ENCODE data around the gene ZNF764. TPM values are rescaled to one million over a fixed set of nuclear protein-coding genes. Genes with fewer than 3 reads are reported as not detected.
A peak's percentile ranks its signal among the peaks of the same experiment; 100 is the strongest.
"Not testable (repeated sequence)": the region's sequence is repeated elsewhere in the genome, so short reads cannot be mapped to it uniquely, and the experiment has no call there.

ZNF764 gene
- total and polyA plus RNA-seq, 2 experiments from 2014 or later: 5.6 to 12.9 TPM

DNA sequence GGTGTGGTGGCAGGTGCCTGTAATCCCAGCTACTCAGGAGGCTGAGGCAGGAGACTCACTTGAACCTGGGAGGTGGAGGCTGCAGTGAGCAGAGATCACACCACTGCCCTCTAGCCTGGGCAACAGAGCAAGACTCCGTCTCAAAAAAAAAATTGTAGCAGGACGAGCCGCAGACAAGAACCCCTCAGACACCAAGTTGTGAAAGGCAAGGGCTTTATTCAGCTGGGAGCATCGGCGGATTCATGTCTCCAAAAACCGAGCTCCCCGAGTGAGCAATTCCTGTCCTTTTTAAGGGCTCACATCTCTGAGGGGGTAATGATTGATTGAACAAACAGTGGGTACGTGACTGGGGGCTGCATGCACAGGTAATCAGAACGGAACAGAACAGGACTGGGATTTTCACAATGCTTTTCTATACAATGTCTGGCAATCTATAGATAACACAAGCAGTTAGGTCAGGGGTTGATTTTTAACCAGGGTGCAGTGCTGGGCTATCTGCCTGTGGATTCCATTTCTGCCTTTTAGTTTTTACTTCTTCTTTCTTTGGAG lies 17.2 kb downstream of the ZNF764 start:
- DNase-seq (ENCODE audit: low spot score): not testable (repeated sequence)
- peak overlapping the region; percentile 70 for H3K4me2 ChIP-seq
- H3K36me3 Mint-ChIP-seq (ENCODE audit: low read depth): peaks cover 13% of the 10 kb centered on the region

DNA sequence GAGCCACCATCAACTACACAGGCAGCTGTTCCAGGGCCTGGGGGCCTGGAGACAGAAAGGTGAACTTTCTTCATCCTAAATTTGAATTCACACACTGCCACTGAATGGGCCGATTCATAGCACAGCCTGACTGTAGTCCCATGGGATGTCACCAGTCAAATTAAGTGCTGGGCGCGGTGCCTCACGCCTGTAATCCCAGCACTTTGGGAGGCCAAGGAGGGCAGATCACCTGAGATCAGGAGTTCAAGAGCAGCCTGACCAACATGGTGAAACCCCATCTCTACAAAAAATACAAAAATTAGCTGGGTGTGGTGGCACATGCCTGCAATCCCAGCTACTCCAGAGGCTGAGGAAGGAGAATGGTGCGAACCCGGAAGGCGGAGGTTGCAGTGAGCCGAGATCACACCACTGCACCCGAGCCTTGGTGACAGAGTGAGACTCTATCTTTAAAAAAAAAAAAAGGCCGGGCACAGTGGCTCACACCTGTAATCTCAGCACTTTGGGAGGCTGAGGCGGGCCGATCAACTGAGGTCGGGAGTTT lies 18.1 kb downstream of the ZNF764 start:
- not testable (repeated sequence) for H3K4me3 ChIP-seq; H3K27me3 ChIP-seq (ENCODE audit: insufficient read depth); DNase-seq (ENCODE audit: low spot score); H3K4me2 ChIP-seq; H3K9me3 Mint-ChIP-seq; H2AFZ ChIP-seq; H3K9me2 ChIP-seq (ENCODE audit: insufficient read depth); H4K20me1 ChIP-seq (replicated peaks; ENCODE audit: insufficient read depth); ATAC-seq; H3K79me2 ChIP-seq (replicated peaks; ENCODE audit: insufficient read depth); H3K4me3 Mint-ChIP-seq; H3K36me3 ChIP-seq (ENCODE audit: insufficient read depth); H3K27ac Mint-ChIP-seq; H3K27ac ChIP-seq (ENCODE audit: low read depth); H3K27me3 Mint-ChIP-seq (ENCODE audit: insufficient read depth, low read depth, poor library complexity)
- peaks cover 18% of the 10 kb centered on the region; the same call in 2 of the 3 replicates for H3K4me1 Mint-ChIP-seq
- H3K36me3 Mint-ChIP-seq (ENCODE audit: low read depth): peaks cover 13% of the 10 kb centered on the region
- peaks cover 42% of the 10 kb centered on the region for H3K4me1 ChIP-seq (ENCODE audit: insufficient read depth)
- peaks cover 20% of the 10 kb centered on the region for H3F3A ChIP-seq (replicated peaks; ENCODE audit: low read depth)

More for the DNA sequence above, 17.2 kb downstream of the ZNF764 start:
- H3K36me3 ChIP-seq (ENCODE audit: insufficient read depth); H3K4me3 ChIP-seq; H3K9me2 ChIP-seq (ENCODE audit: insufficient read depth); ATAC-seq; H3K79me2 ChIP-seq (replicated peaks; ENCODE audit: insufficient read depth); H3K4me3 Mint-ChIP-seq; H3K27ac Mint-ChIP-seq; H3K27me3 ChIP-seq (ENCODE audit: insufficient read depth); H3K27me3 Mint-ChIP-seq (ENCODE audit: insufficient read depth, low read depth, poor library complexity); H4K20me1 ChIP-seq (replicated peaks; ENCODE audit: insufficient read depth); H3K9me3 Mint-ChIP-seq: not testable (repeated sequence)
- H3K4me1 Mint-ChIP-seq: peaks cover 15% of the 10 kb centered on the region; the same call in 2 of the 3 replicates
- Histone ChIP-seq H3K4me1 (ENCODE audit: insufficient read depth) (peaks cover 39% of the 10 kb centered on the region), H2AFZ (peak overlapping the region; percentile 53; the same call in 1 of the 2 replicates), H3F3A (replicated peaks; ENCODE audit: low read depth) (peaks cover 18% of the 10 kb centered on the region), H3K27ac (ENCODE audit: low read depth) (peak overlapping the region; percentile 40; the same call in 1 of the 2 replicates)

DNA sequence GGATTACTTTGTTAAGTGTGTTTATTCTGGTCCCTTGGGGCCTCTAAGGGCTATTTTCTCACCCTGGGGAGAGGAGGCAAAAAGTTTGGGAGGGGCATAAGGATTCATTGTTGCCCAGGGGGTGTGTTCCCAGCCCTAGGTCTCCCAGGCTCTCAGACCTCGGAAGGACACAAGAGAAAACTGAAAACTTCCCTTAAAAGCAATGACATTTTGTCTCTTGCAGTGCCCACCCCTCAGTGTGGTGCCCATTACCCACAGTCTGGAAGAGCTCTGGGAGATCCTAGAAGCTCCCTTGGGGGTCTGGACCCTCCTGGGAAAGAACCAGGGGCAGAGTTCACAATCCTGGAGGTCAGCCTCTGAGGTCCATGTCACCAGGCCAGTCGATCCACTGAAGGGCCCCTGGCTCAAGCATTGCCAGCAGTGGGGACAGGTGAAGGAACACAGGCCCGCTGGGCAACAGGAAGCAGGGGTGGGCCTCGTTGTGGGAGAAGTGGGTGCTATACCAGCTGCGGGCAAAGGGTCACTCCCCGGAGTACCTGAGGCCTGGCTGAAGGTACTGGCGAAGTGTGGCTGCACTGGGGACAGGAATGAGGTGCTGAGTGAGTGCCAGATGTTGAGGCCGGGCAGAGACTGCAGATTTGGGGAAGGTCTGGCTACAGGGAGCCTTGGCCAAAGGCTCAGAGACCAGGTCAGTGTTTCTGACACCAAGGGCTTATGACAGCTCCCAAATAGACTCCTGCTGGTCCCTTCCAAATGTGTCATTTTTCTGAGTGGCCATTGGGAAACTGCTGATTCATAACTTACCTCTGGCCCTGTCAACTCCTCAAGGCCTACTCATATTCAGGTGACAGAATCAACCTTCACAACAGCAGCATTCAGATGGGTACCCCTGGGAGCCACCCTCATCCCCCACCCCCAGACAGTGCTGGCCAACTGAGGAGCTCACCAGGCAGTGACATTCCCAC lies 18.9 kb downstream of the ZNF764 start:
- ATAC-seq: no peak
- no peaks in the 10 kb centered on the region for H4K20me1 ChIP-seq (replicated peaks; ENCODE audit: insufficient read depth)
- H3K79me2 ChIP-seq (replicated peaks; ENCODE audit: insufficient read depth): no peaks in the 10 kb centered on the region
- H3K4me2 ChIP-seq: no peak overlapping the region
- H3K4me3 ChIP-seq: no peak overlapping the region
- Mint-ChIP-seq H3K4me3 (no peak overlapping the region), H3K27me3 (ENCODE audit: insufficient read depth, low read depth, poor library complexity) (peaks cover 6% of the 10 kb centered on the region), H3K27ac (peak overlapping the region; percentile 31), H3K4me1 (peaks cover 18% of the 10 kb centered on the region; the same call in 2 of the 3 replicates), H3K36me3 (ENCODE audit: low read depth) (peaks cover 13% of the 10 kb centered on the region), H3K9me3 (no peaks in the 10 kb centered on the region)
- no peaks in the 10 kb centered on the region for H3K27me3 ChIP-seq (ENCODE audit: insufficient read depth)
- no peaks in the 10 kb centered on the region for H3K36me3 ChIP-seq (ENCODE audit: insufficient read depth)
- H3K4me1 ChIP-seq (ENCODE audit: insufficient read depth): peaks cover 42% of the 10 kb centered on the region
- DNase-seq (ENCODE audit: low spot score): no peak
- H3K9me2 ChIP-seq (ENCODE audit: insufficient read depth): no peaks in the 10 kb centered on the region
- peaks cover 21% of the 10 kb centered on the region for H3F3A ChIP-seq (replicated peaks; ENCODE audit: low read depth)
- no peak overlapping the region for H2AFZ ChIP-seq
- H3K27ac ChIP-seq (ENCODE audit: low read depth): no peak overlapping the region
- TF ChIP-seq, protein P1, sequence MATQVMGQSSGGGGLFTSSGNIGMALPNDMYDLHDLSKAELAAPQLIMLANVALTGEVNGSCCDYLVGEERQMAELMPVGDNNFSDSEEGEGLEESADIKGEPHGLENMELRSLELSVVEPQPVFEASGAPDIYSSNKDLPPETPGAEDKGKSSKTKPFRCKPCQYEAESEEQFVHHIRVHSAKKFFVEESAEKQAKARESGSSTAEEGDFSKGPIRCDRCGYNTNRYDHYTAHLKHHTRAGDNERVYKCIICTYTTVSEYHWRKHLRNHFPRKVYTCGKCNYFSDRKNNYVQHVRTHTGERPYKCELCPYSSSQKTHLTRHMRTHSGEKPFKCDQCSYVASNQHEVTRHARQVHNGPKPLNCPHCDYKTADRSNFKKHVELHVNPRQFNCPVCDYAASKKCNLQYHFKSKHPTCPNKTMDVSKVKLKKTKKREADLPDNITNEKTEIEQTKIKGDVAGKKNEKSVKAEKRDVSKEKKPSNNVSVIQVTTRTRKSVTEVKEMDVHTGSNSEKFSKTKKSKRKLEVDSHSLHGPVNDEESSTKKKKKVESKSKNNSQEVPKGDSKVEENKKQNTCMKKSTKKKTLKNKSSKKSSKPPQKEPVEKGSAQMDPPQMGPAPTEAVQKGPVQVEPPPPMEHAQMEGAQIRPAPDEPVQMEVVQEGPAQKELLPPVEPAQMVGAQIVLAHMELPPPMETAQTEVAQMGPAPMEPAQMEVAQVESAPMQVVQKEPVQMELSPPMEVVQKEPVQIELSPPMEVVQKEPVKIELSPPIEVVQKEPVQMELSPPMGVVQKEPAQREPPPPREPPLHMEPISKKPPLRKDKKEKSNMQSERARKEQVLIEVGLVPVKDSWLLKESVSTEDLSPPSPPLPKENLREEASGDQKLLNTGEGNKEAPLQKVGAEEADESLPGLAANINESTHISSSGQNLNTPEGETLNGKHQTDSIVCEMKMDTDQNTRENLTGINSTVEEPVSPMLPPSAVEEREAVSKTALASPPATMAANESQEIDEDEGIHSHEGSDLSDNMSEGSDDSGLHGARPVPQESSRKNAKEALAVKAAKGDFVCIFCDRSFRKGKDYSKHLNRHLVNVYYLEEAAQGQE (IDR thresholded peaks at IDR 0.05; ENCODE audit: unreplicated experiment): no peak
- TF ChIP-seq, protein P2, sequence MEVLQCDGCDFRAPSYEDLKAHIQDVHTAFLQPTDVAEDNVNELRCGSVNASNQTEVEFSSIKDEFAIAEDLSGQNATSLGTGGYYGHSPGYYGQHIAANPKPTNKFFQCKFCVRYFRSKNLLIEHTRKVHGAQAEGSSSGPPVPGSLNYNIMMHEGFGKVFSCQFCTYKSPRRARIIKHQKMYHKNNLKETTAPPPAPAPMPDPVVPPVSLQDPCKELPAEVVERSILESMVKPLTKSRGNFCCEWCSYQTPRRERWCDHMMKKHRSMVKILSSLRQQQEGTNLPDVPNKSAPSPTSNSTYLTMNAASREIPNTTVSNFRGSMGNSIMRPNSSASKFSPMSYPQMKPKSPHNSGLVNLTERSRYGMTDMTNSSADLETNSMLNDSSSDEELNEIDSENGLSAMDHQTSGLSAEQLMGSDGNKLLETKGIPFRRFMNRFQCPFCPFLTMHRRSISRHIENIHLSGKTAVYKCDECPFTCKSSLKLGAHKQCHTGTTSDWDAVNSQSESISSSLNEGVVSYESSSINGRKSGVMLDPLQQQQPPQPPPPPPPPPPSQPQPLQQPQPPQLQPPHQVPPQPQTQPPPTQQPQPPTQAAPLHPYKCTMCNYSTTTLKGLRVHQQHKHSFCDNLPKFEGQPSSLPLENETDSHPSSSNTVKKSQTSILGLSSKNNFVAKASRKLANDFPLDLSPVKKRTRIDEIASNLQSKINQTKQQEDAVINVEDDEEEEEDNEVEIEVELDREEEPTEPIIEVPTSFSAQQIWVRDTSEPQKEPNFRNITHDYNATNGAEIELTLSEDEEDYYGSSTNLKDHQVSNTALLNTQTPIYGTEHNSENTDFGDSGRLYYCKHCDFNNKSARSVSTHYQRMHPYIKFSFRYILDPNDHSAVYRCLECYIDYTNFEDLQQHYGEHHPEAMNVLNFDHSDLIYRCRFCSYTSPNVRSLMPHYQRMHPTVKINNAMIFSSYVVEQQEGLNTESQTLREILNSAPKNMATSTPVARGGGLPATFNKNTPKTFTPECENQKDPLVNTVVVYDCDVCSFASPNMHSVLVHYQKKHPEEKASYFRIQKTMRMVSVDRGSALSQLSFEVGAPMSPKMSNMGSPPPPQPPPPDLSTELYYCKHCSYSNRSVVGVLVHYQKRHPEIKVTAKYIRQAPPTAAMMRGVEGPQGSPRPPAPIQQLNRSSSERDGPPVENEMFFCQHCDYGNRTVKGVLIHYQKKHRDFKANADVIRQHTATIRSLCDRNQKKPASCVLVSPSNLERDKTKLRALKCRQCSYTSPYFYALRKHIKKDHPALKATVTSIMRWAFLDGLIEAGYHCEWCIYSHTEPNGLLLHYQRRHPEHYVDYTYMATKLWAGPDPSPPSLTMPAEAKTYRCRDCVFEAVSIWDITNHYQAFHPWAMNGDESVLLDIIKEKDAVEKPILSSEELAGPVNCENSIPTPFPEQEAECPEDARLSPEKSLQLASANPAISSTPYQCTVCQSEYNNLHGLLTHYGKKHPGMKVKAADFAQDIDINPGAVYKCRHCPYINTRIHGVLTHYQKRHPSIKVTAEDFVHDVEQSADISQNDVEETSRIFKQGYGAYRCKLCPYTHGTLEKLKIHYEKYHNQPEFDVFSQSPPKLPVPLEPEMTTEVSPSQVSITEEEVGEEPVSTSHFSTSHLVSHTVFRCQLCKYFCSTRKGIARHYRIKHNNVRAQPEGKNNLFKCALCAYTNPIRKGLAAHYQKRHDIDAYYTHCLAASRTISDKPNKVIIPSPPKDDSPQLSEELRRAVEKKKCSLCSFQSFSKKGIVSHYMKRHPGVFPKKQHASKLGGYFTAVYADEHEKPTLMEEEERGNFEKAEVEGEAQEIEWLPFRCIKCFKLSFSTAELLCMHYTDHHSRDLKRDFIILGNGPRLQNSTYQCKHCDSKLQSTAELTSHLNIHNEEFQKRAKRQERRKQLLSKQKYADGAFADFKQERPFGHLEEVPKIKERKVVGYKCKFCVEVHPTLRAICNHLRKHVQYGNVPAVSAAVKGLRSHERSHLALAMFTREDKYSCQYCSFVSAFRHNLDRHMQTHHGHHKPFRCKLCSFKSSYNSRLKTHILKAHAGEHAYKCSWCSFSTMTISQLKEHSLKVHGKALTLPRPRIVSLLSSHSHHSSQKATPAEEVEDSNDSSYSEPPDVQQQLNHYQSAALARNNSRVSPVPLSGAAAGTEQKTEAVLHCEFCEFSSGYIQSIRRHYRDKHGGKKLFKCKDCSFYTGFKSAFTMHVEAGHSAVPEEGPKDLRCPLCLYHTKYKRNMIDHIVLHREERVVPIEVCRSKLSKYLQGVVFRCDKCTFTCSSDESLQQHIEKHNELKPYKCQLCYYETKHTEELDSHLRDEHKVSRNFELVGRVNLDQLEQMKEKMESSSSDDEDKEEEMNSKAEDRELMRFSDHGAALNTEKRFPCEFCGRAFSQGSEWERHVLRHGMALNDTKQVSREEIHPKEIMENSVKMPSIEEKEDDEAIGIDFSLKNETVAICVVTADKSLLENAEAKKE (CRISPR knock-in tag; IDR thresholded peaks at IDR 0.05): no peak
- TF ChIP-seq EZH2 (IDR thresholded peaks at IDR 0.05; ENCODE audit: low read depth, unreplicated experiment): no peak

All from GM23338 (cell line).